Measurements from ENCODE around the gene OTULIN. TPM values are rescaled to one million over a fixed set of nuclear protein-coding genes. Genes with fewer than 3 reads are reported as not detected.
A peak's percentile ranks its signal among the peaks of the same experiment; 100 is the strongest.

OTULIN gene
- total RNA-seq (2022), result 35.7 and 36.0 TPM in 2 replicates
- percentile 90 among the genes with signal in this experiment for Bru-seq, nascent RNA
- percentile 85 among the genes with signal in this experiment for BruChase-seq, experiment 1, labeled RNA remaining after a 6-hour chase
- percentile 91 among the genes with signal in this experiment for BruChase-seq, experiment 2, labeled RNA remaining after a 2-hour chase
- long read RNA-seq, full-length matches to known transcripts, result 8 of 15 reads
- long read RNA-seq, partial matches to known transcripts, result 4 of 15 reads
- long read RNA-seq, other reads (novel, unspliced or antisense), result 3 of 15 reads

DNA sequence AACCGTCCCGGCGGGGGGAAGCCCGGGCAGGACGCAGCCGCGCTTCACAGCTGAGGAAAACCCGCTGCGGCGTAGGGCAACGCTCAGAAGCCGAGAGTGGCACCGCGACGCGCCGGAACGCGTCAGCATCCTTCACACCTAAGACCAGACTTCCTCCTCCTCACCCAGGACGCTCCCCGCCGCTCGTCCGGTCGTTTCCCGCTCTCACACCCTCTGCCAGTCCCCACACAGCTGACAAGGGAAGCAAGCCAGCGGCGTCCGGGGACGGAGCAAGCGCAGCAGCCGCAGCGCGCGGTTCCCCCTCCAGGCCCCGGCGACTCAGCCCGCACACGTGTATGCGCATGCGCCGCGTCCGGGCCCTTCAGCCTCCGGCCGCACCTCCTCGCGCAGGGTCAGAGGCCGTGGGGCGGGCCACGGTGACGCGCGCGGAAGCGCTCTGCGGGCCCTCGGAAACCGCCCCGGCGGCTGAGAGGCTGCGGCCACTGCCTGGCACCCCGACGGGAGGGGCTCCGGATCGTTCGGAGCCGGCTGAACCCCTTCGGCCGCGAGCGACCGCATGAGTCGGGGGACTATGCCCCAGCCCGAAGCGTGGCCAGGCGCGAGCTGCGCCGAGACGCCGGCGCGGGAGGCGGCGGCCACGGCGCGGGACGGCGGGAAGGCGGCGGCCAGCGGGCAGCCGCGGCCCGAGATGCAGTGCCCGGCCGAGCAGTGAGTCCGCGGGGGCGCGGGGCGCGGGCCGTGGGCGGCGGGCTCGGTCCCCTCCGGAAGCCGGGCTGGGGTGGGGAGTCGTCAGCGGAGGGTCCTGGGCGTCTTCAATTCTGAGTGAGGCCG, at the start of gene OTULIN:
Gene OTULIN (plus strand): TSS at position 449 of the 831 bp plus-strand sequence. CDS start 108 bp downstream, at position 557.
- TF ChIP-seq, protein P1, sequence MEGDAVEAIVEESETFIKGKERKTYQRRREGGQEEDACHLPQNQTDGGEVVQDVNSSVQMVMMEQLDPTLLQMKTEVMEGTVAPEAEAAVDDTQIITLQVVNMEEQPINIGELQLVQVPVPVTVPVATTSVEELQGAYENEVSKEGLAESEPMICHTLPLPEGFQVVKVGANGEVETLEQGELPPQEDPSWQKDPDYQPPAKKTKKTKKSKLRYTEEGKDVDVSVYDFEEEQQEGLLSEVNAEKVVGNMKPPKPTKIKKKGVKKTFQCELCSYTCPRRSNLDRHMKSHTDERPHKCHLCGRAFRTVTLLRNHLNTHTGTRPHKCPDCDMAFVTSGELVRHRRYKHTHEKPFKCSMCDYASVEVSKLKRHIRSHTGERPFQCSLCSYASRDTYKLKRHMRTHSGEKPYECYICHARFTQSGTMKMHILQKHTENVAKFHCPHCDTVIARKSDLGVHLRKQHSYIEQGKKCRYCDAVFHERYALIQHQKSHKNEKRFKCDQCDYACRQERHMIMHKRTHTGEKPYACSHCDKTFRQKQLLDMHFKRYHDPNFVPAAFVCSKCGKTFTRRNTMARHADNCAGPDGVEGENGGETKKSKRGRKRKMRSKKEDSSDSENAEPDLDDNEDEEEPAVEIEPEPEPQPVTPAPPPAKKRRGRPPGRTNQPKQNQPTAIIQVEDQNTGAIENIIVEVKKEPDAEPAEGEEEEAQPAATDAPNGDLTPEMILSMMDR (IDR thresholded peaks at IDR 0.05; ENCODE audit: unreplicated experiment), result no peak
- CTCF ChIA-PET, result no interaction called here
- BruUV-seq (replicated peaks), result no TSS peak
- peak; percentile 89 for DNase-seq
- Mint-ChIP-seq H3K36me3 (ENCODE audit: insufficient read depth, unreplicated experiment) (peaks cover 32% of the 10 kb centered on the region), H3K4me1 (ENCODE audit: low read depth, unreplicated experiment) (peaks cover 35% of the 10 kb centered on the region), H3K4me3 (ENCODE audit: low read depth, unreplicated experiment) (peak within 1 kb of the TSS; percentile 99), H3K9me3 (ENCODE audit: low read depth, unreplicated experiment) (no peaks in the 10 kb centered on the region), H3K27me3 (ENCODE audit: unreplicated experiment) (no peaks in the 10 kb centered on the region), H3K27ac (ENCODE audit: unreplicated experiment) (peak within 1 kb of the TSS; percentile 88)
- intact Hi-C loops (cut with micrococcal nuclease; ENCODE audit: unreplicated experiment), result no loop called here

DNA sequence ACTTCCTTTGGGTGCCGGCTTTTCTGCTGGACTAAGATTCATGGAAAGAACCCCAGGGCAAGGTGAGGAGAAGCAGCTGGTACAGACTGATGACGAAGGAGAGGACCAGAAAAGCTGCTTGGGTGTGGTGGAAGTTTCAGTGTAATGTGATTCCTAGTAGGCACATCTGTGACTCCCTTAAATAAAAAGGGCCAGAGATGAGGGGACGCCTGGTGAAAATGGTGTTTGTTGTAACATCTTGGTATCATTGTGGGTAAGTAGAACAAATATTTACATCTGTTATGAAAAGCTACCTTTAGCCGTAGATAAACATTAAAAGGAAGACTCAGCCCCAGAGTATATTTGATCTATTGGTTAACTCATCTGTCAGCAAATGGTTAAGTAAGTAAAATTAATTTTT, 49.2 kb upstream of the OTULIN start:
- no TSS peak for BruUV-seq (replicated peaks)
- no peak for DNase-seq
- Mint-ChIP-seq H3K27ac (ENCODE audit: unreplicated experiment) (no peak overlapping the region), H3K36me3 (ENCODE audit: insufficient read depth, unreplicated experiment) (no peaks in the 10 kb centered on the region), H3K27me3 (ENCODE audit: unreplicated experiment) (no peaks in the 10 kb centered on the region), H3K4me3 (ENCODE audit: low read depth, unreplicated experiment) (no peak overlapping the region), H3K4me1 (ENCODE audit: low read depth, unreplicated experiment) (no peaks in the 10 kb centered on the region), H3K9me3 (ENCODE audit: low read depth, unreplicated experiment) (no peaks in the 10 kb centered on the region)
- CTCF ChIA-PET, result no interaction called here
- intact Hi-C loops (cut with micrococcal nuclease; ENCODE audit: unreplicated experiment), result no loop called here
- TF ChIP-seq, protein P1 (IDR thresholded peaks at IDR 0.05; ENCODE audit: unreplicated experiment), result no peak

DNA sequence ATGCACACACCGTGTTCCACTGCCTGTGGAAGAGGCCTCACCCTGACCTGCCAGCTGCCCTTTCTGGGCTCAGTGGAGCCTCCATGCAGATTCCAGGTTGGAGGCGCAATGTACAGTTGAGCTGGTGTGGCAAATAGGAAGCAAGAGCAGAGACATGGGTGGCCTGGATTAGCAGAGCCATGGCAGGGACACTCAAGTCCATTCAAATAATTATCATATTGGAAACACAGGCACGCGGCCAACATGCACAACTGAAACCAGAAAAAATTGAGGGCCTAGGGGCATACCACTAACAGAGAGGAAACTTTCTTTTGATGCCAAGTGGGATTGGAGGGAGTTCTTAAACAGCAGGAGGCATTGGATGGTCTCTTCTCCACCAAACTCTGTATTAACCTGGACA, 47.1 kb upstream of the OTULIN start:
- Mint-ChIP-seq H3K4me1 (ENCODE audit: low read depth, unreplicated experiment) (no peaks in the 10 kb centered on the region), H3K27me3 (ENCODE audit: unreplicated experiment) (no peaks in the 10 kb centered on the region), H3K27ac (ENCODE audit: unreplicated experiment) (no peak overlapping the region), H3K9me3 (ENCODE audit: low read depth, unreplicated experiment) (no peaks in the 10 kb centered on the region), H3K36me3 (ENCODE audit: insufficient read depth, unreplicated experiment) (no peaks in the 10 kb centered on the region), H3K4me3 (ENCODE audit: low read depth, unreplicated experiment) (no peak overlapping the region)
- TF ChIP-seq, protein P1 (IDR thresholded peaks at IDR 0.05; ENCODE audit: unreplicated experiment), result no peak
- intact Hi-C loops (cut with micrococcal nuclease; ENCODE audit: unreplicated experiment), result no loop called here
- CTCF ChIA-PET, result interaction anchor here (0.7 kb wide), 1 partner anchor 289 kb away, joined by 7 read pairs; no protein-coding TSS in a partner anchor
- no peak for DNase-seq
- BruUV-seq (replicated peaks), result no TSS peak

DNA sequence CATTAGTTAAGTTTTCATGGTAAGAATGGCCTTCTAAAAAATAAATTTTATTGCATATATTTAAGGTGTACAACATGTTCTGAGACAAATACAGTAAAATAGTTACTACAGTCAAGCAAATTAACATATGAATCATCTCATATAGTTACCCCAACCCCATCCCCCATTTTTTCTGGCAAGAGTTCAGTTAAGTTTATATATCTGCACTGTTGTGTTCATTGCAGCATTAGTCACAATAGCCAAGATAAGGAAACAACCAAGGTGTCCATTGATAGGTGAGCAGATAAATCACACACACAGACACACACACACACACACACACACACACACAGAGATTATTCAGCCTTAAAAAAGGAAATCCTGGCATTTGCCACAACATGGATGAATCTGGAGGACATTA, 37.2 kb upstream of the OTULIN start:
- Mint-ChIP-seq H3K36me3 (ENCODE audit: insufficient read depth, unreplicated experiment) (no peaks in the 10 kb centered on the region), H3K9me3 (ENCODE audit: low read depth, unreplicated experiment) (no peaks in the 10 kb centered on the region), H3K4me1 (ENCODE audit: low read depth, unreplicated experiment) (peaks cover 10% of the 10 kb centered on the region), H3K27ac (ENCODE audit: unreplicated experiment) (no peak overlapping the region), H3K27me3 (ENCODE audit: unreplicated experiment) (no peaks in the 10 kb centered on the region), H3K4me3 (ENCODE audit: low read depth, unreplicated experiment) (no peak overlapping the region)
- intact Hi-C loops (cut with micrococcal nuclease; ENCODE audit: unreplicated experiment), result no loop called here
- CTCF ChIA-PET, result no interaction called here
- no TSS peak for BruUV-seq (replicated peaks)
- TF ChIP-seq, protein P1 (IDR thresholded peaks at IDR 0.05; ENCODE audit: unreplicated experiment), result no peak
- DNase-seq, result peak; percentile 24
